Measurements from ENCODE around the gene FAM184A.
"Not testable (repeated sequence)": the region's sequence is repeated elsewhere in the genome, so short reads cannot be mapped to it uniquely, and the experiment has no call there.

The FAM184A gene

GRCh38 chr6:119020597-119021561 is 57.6 kb downstream of the FAM184A start:
- no peak for DNase-seq (ENCODE audit: low read depth in 2 of 3, low spot score in 2 of 3)

- not testable (repeated sequence) for DNase-seq (ENCODE audit: low read depth in 2 of 3, low spot score in 2 of 3)
Measured at GRCh38 chr6:119015165-119015564, 63.3 kb downstream of the FAM184A start.

GRCh38 chr6:119012521-119012920 is 65.9 kb downstream of the FAM184A start:
- DNase-seq (ENCODE audit: low read depth in 2 of 3, low spot score in 2 of 3), result no peak

GRCh38 chr6:119009266-119009665 is 69.2 kb downstream of the FAM184A start:
- not testable (repeated sequence) for DNase-seq (ENCODE audit: low read depth in 2 of 3, low spot score in 2 of 3)

GRCh38 chr6:119006974-119007373 is 71.5 kb downstream of the FAM184A start:
- DNase-seq (ENCODE audit: low read depth in 2 of 3, low spot score in 2 of 3), result no peak

GRCh38 chr6:119002069-119002468 is 76.4 kb downstream of the FAM184A start:
- DNase-seq (ENCODE audit: low read depth in 2 of 3, low spot score in 2 of 3), result no peak

- no peak for DNase-seq (ENCODE audit: low read depth in 2 of 3, low spot score in 2 of 3)
Measured at GRCh38 chr6:118999494-119000040, 78.9 kb downstream of the FAM184A start.

GRCh38 chr6:118997426-118997825 is 81.0 kb downstream of the FAM184A start:
- DNase-seq (ENCODE audit: low read depth in 2 of 3, low spot score in 2 of 3), result not testable (repeated sequence)

- no peak for DNase-seq (ENCODE audit: low read depth in 2 of 3, low spot score in 2 of 3)
Measured at GRCh38 chr6:118996289-118996820, 82.1 kb downstream of the FAM184A start.

- no peak for DNase-seq (ENCODE audit: low read depth in 2 of 3, low spot score in 2 of 3)
Measured at GRCh38 chr6:118993803-118994251, 84.6 kb downstream of the FAM184A start.

- DNase-seq (ENCODE audit: low read depth in 2 of 3, low spot score in 2 of 3), result no peak
Measured at GRCh38 chr6:118993358-118993757, 85.1 kb downstream of the FAM184A start.

- DNase-seq (ENCODE audit: low read depth in 2 of 3, low spot score in 2 of 3), result no peak
Measured at GRCh38 chr6:118992186-118992795, 86.2 kb downstream of the FAM184A start.

- no peak for DNase-seq (ENCODE audit: low read depth in 2 of 3, low spot score in 2 of 3)
Measured at GRCh38 chr6:118986312-118986711, 92.2 kb downstream of the FAM184A start.

- no peak for DNase-seq (ENCODE audit: low read depth in 2 of 3, low spot score in 2 of 3)
Measured at GRCh38 chr6:118985123-118985830, 93.2 kb downstream of the FAM184A start.

- no peak for DNase-seq (ENCODE audit: low read depth in 2 of 3, low spot score in 2 of 3)
Measured at GRCh38 chr6:118984342-118984741, 94.1 kb downstream of the FAM184A start.

- DNase-seq (ENCODE audit: low read depth in 2 of 3, low spot score in 2 of 3), result no peak
Measured at GRCh38 chr6:118982575-118982911, 95.9 kb downstream of the FAM184A start.

- DNase-seq (ENCODE audit: low read depth in 2 of 3, low spot score in 2 of 3), result no peak
Measured at GRCh38 chr6:118981884-118982574, 96.4 kb downstream of the FAM184A start.

- DNase-seq (ENCODE audit: low read depth in 2 of 3, low spot score in 2 of 3), result no peak
Measured at GRCh38 chr6:118980063-118980462, 98.4 kb downstream of the FAM184A start.

GRCh38 chr6:118974790-118975189 is 103.7 kb downstream of the FAM184A start:
- no peak for DNase-seq (ENCODE audit: low read depth in 2 of 3, low spot score in 2 of 3)

- DNase-seq (ENCODE audit: low read depth in 2 of 3, low spot score in 2 of 3), result no peak
Measured at GRCh38 chr6:118971682-118972081, 106.8 kb downstream of the FAM184A start.

GRCh38 chr6:118970866-118971265 is 107.6 kb downstream of the FAM184A start:
- no peak for DNase-seq (ENCODE audit: low read depth in 2 of 3, low spot score in 2 of 3)
